Stimulated activated CD8-positive, alpha-beta memory T cell treated with anti-CD3 and anti-CD28 coated beads, Interleukin-12 subunit alpha, Interleukin-12 subunit beta, amount 100 ng/mL, for 24 hours (primary cell): ENCODE data around the gene FAM83G.
"Not testable (repeated sequence)": the region's sequence is repeated elsewhere in the genome, so short reads cannot be mapped to it uniquely, and the experiment has no call there.

Experiments
- DNase-seq: peaks from one replicate; pipeline ENCODE4 v3.0.0-alpha.2; 2020; ENCODE audit errors: extremely low read depth

FAM83G gene

GRCh38 chr17:18968945-18969887, 35.3 kb downstream of the FAM83G start:
- no peak for DNase-seq

- no peak for DNase-seq
Measured at GRCh38 chr17:18968345-18968744, 36.2 kb downstream of the FAM83G start.

DNA sequence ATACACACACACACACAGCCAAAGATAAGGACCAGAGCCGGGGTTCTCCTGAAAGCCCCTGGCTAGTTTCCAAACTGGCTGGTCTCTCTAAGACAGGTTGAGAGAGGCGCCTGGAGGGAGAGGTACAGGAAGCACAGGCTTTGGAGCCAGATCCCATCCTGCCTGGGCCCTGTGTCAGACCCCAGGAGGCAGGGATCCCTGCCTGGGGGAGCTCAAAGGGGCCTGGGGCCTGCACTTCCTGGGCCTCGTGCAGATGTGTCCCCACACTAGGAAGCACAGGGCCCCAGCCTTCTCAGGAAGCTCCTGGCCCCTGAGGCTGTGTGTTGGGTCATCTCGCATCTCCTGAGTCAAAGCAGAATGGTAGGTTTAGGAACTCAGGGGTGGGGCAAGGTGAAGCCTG, 36.6 kb downstream of the FAM83G start:
- DNase-seq, result no peak

DNA sequence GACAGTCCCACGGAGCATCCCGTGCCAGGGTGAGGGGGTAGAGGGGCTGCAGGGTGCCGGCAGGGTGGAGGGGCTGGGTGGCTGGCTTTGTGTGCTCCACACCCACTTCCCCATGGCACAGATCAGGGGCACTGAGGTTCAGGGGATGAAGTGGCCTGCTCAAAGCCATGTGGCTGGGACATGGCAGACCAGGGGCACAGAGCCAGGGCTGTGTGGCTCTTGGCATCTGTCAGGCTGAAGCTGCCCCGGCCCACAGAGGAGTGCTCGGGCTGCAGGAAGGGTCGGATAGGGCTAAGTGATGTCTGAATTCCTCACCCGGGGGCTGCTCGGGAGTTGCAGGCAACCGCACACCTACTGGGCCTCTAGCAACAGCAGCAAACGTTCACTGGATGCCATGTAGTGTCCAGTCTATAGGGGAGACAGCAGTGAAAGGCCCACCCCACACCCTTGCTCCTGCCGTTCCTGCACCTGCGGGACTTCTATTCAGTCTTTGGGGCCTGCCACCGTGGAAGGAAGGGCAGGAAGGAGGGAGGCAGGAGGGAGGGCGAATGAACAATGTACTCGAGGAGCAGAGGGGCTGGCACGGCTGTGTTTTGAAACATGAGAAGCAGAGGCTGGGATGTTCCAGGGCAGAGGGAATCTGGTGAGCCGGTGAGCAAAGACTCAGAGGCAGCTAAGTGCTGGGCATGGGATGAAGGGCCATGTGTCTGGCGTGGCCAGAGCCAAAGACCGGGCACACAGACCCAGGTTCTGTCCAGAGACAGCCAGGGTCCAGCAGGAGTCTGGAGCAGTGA, 37.5 kb downstream of the FAM83G start:
- no peak for DNase-seq

DNA sequence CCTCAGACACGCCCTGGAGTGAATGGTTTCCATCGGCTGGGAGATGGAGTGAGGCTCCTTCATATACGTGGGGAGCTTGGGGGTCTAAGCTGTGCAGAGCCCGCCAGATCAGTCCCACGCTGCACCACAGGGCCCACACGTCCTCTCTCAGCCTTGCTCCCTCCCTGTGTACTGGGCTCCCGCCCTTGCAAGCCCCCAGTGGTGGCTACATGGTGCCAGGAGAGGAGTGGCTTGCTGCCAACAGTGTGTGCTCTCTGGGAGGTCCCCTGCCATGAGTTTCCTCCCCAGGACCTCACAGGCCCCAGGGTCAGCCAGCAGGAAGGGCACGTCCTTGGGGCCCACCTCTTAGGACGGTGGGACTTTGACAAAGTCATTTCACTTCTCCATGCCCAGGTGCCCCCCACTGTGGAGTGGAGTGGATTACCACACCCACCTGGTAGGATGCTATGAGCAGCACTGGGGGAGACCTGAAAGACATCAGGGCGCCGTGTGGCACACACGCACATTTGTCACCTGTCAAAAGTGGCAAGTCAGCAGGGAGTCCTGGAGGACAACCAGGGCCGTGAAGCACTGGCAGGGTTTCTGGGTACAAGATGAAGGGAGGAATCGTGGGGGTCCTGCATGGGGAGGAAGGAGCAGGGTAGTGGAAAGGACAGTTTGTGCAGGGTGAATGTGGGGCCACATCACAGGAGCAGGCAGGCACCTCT, 38.9 kb downstream of the FAM83G start:
- no peak for DNase-seq

DNA sequence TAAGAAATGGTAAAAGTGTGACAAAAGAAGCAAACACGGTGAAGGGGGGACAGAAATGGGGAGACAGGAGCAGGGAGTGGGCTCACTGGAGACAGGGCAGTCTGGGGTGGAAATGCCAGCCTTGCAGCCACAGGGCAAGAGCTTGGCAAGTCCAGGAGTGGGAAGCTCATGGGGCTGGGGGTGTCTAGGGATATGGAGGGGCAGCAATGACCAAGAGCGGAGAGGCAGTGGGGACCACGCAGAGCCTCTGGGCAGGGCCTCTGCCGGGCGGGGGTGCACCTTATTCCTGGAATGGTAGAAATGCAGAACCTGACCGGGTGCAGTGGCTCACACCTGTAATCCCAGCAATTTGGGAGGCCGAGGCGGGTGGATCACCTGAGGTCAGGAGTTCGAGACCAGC, 40.0 kb downstream of the FAM83G start:
- DNase-seq, result no peak

GRCh38 chr17:18964018-18964351, 40.6 kb downstream of the FAM83G start:
- no peak for DNase-seq

DNA sequence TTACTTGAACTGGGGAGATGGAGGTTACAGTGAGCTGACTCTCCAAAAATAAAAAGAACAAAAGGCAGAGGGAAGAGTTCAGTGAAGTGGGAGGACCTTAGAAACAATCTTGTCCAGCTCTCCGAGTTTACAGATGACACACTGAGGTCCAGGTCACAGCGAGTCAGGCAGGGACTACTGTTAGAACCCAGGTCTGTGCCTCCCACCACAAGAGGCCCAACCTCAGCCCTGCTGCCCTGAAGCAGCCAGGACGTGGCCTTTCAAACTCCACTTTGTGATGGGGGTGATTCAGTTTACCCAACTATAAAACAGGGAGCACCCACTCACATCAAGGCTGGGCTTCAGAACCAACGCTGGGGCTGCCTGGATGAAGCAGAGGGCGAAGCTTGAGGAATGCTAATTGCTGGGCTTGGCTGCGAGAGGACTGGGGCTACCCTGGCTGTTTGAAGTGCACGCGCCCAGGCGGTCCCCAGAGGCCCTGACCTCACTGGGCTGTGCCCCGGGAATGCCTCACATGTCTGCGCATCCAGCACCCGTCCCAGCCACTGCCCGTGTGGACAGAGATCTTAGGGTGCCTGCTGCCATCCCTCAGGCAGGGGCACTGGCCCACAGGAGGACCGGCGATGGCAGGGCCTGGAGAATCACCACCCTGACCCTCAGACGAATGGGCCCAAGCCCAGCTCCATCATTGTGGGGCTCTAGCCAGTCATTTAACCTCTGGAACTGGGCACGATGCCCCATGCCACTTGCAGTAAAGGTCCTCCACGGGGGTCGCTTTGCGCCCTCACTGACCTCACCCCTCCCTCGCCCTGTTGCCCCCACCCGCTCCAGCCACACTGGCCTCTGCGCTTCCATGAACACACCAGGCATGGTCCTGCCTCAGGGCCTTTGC, 41.2 kb downstream of the FAM83G start:
- no peak for DNase-seq

GRCh38 chr17:18962494-18962815, 42.1 kb downstream of the FAM83G start:
- DNase-seq, result no peak

DNA sequence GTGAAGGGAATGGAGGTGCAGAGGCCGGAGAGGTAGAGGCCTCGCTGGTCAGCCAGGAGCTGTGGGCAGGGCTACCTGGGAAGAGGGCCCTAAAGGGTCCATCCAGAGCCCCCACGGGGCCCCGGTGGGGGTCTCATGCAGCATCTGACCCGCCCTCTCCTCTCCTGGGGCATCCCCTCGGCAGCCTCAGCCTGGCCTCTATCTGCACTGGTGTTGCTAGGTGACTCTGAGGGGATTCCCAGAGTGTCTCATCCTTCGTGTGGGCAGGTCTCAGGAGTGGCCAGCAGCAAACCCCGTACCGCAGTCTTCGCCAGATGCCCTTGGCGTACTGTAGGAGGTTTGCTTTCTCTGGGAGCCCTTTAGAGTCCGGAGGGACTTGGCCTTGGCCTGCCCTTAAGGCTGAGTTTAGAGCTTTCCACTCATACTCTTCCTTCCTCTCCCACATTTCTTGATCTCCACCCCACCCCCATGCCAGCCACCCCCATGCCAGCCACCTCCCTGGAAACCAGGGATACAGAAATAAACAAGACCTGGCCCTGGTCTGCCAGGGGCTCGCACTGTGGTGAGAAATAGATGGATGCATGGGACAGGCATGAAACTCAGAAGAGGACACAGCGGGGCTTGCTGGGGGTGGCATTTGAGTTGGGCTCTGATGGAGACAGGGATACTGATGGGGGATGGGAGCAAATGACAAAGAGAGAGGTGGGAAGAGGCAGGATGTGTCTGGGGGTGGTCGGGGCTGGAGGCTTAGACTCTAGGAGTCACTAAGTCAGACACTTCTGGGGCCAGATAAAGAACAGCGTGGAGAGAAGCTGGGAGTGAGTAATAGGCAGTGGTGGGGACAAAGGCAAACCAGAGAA, 42.7 kb downstream of the FAM83G start:
- DNase-seq, result no peak

- DNase-seq, result peak; percentile 54
Measured at GRCh38 chr17:18960803-18961511, 43.6 kb downstream of the FAM83G start.

DNA sequence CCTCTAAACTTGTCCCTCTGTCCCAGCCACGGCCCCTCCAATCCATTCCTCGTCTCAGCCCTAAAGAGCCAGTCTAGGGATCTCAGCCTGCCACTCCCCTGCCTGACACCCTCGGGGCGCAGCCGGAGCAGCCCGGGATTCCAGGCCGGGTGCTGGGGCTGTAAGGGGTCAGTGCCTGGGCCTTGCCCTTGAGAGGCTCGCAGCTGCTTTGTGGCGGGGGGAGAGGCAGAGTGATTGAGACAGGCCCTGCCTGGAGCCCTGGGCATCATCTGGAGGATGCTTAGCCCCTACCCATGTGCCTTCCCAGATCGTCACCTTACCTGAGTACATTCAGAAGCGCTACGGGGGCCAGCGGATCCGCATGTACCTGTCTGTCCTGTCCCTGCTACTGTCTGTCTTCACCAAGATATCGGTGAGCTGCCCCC, 44.3 kb downstream of the FAM83G start:
- DNase-seq, result no peak

- DNase-seq, result no peak
Measured at GRCh38 chr17:18959845-18960240, 44.7 kb downstream of the FAM83G start.

- no peak for DNase-seq
Measured at GRCh38 chr17:18959071-18959844, 45.3 kb downstream of the FAM83G start.

DNA sequence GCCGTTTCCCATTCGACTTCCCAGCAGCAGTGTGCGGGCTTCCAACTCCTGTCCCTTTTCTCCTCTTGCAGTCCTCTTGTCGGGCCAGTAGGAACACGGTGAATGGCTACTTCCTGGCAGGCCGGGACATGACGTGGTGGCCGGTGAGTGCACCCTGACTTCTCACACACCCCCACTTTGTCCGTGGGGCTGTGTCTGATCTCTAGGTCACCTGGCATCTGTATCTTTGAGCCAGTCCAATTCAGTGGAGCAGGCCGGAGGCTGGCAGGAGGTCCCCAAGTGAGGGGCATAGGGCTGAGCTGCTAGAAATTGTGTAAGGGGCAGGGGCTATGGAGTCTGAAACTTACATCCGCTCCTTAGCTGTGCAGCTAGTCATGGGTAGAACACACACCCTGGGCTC, 46.0 kb downstream of the FAM83G start:
- no peak for DNase-seq

GRCh38 chr17:18957831-18958230, 46.7 kb downstream of the FAM83G start:
- DNase-seq, result no peak

DNA sequence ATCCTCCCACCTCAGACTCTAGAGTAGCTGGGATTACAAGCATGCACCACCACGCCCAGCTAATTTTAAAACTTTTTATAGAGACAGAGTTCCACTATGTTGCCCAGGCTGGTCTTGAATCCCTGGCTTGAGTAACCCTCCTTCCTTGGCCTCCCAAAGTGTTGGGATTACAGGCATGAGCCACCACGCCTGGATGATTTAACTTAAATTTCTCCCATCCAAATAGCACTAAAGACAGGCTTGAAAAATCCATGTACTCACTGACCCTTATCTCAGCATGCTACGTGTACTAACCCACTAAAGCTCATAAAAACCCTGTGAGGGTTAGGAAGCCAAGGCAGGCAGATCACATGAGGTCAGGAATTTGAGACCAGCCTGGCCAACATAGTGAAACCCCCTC, 48.0 kb downstream of the FAM83G start:
- DNase-seq, result no peak

DNA sequence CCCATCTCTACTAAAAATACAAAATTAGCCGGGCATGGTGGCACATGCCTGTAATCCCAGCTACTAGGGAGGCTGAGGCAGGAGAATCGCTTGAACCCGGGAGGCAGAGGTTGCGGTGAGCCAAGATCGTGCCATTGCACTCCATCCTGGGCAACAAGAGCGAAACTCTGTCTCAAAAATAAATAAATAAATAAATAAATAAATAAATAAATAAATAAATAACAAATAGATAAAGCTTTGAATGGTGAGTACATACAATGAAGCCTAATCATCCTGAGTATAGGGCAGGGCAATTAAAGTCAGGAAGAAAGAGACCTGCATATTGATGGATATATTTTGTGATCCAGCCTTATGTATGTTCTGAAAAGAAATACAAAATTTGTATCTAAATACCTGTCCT, 48.5 kb downstream of the FAM83G start:
- DNase-seq, result not testable (repeated sequence)

GRCh38 chr17:18955009-18955408, 49.6 kb downstream of the FAM83G start:
- no peak for DNase-seq
